OCI-LY7 (cell line): ENCODE results near the gene TTC33. TPM values are rescaled to one million over a fixed set of nuclear protein-coding genes. Genes with fewer than 3 reads are reported as not detected.

Experiments used
- BruUV-seq: library from RNA; stranded (reverse); fragments of 400-500 nt; replicated peaks from 2 replicates; lab custom pipeline; 2021; lab: Mats Ljungman, UMichigan
- CTCF ChIA-PET: fragments of 300-600 bp; sonication (Branson Sonifier 250); formaldehyde crosslinking; loops from one replicate; lab custom pipeline; 2022; ENCODE audit warnings: antibody characterized with exemption; ENCODE audit not compliant: unreplicated experiment; lab: Charles Lee
- POLR2A ChIA-PET: fragments of 300-600 bp; sonication (Branson Sonifier 250); formaldehyde crosslinking; loops from one replicate; lab custom pipeline; 2022; ENCODE audit warnings: antibody characterized with exemption; lab: Charles Lee
- DNase-seq: peaks from one replicate; pipeline ENCODE4 v3.0.0-alpha.2; 2015; ENCODE audit warnings: low spot score
- H2AFZ ChIP-seq: fragments of 200-600 bp; sonication (generic), shearing (Covaris generic); 2 replicates; pipeline ENCODE4 v1.6.1; 2014; ENCODE audit warnings: mild to moderate bottlenecking, antibody characterized with exemption, low read length, moderate library complexity
- H3K27ac ChIP-seq: fragments of 200-600 bp; sonication (generic); 2 replicates; pipeline ENCODE4 v1.5.1; 2014; ENCODE audit warnings: mixed run types, low read depth, mild to moderate bottlenecking, moderate library complexity, low read length, inconsistent platforms; ENCODE audit not compliant: poor library complexity, severe bottlenecking
- H3K36me3 ChIP-seq: fragments of 200-600 bp; sonication (generic); 2 replicates; pipeline ENCODE4 v1.6.1; 2014; ENCODE audit warnings: mild to moderate bottlenecking, antibody characterized with exemption, low read length, moderate library complexity, mixed read lengths; ENCODE audit not compliant: insufficient read depth
- H3K4me1 ChIP-seq: fragments of 200-600 bp; sonication (generic); 2 replicates; pipeline ENCODE4 v1.5.1; 2014; ENCODE audit warnings: mild to moderate bottlenecking, low read length; ENCODE audit not compliant: insufficient read depth, poor library complexity, severe bottlenecking
- H3K4me2 ChIP-seq: fragments of 200-600 bp; sonication (generic); 2 replicates; pipeline ENCODE4 v1.6.1; 2014; ENCODE audit warnings: mild to moderate bottlenecking, low read length
- H3K4me3 ChIP-seq: fragments of 200-600 bp; sonication (generic); 2 replicates; pipeline ENCODE4 v1.5.1; 2014; ENCODE audit warnings: mild to moderate bottlenecking, low read depth, low read length; ENCODE audit not compliant: poor library complexity, severe bottlenecking
- H3K79me2 ChIP-seq: fragments of 200-600 bp; sonication (generic); 2 replicates; pipeline ENCODE4 v1.6.1; 2016; ENCODE audit warnings: low read depth, mild to moderate bottlenecking, low read length, moderate library complexity, mixed read lengths; ENCODE audit not compliant: insufficient read depth
- H3K9me2 ChIP-seq: fragments of 200-600 bp; sonication (generic); 2 replicates; pipeline ENCODE4 v1.6.1; 2016; ENCODE audit warnings: mild to moderate bottlenecking, low read length, mixed read lengths; ENCODE audit not compliant: insufficient read depth
- H3K9me3 ChIP-seq: fragments of 200-600 bp; sonication (generic); 2 replicates; pipeline ENCODE4 v1.6.1; 2014; ENCODE audit warnings: mild to moderate bottlenecking, mixed run types, low read length, mixed read lengths
- H4K20me1 ChIP-seq: fragments of 200-600 bp; sonication (generic); 2 replicates; pipeline ENCODE4 v1.6.1; 2014; ENCODE audit warnings: mild to moderate bottlenecking, antibody characterized with exemption, low read length, moderate library complexity, mixed read lengths; ENCODE audit not compliant: insufficient read depth
- CTCF ChIP-seq: fragments of 200-600 bp; sonication (generic); conservative IDR thresholded peaks from 2 replicates; pipeline ENCODE4 v1.5.1; 2014; ENCODE audit warnings: mild to moderate bottlenecking, antibody characterized with exemption, low read length, moderate library complexity, mixed read lengths
- EZH2phosphoT487 ChIP-seq: fragments of 200-600 bp; sonication (generic); IDR thresholded peaks from 2 replicates; pipeline ENCODE4 v1.6.1; 2018; ENCODE audit warnings: low read depth, borderline replicate concordance, mild to moderate bottlenecking, mixed run types, antibody characterized with exemption, low read length, moderate library complexity, mixed read lengths
- intact Hi-C: fragments of 100-400 bp; cut with micrococcal nuclease; formaldehyde crosslinking; loops from one replicate; pipeline ENCODE4 v1.10.0; 2022; ENCODE audit not compliant: unreplicated experiment
- total RNA-seq, 2 experiments: library from RNA; depleted of rRNA in 1 of 2; stranded (reverse); fragments of >200 nt in 1 of 2; shearing (Covaris generic) in 1 of 2; gene quantifications; 2 replicates each; pipeline ENCODE4 v1.2.3, GENCODE V29; 2014 to 2022

The TTC33 gene
- total RNA-seq, 2 experiments from 2014 or later = 15.9 to 20.5 TPM

GRCh38 chr5:40738502-40738901, 17.3 kb downstream of the TTC33 start:
- intact Hi-C loops = loop anchor here (5.0 kb wide), 1 partner anchor 51 kb away; no protein-coding TSS in a partner anchor
- CTCF ChIA-PET = no interaction called here
- H3K4me2 ChIP-seq = no peak overlapping the region
- H3K27ac ChIP-seq = no peak overlapping the region
- TF ChIP-seq CTCF = no peak
- no peak for TF ChIP-seq EZH2phosphoT487
- BruUV-seq = no TSS peak
- no peak for DNase-seq
- H3K4me3 ChIP-seq = no peak overlapping the region
- H3K79me2 ChIP-seq = no peaks in the 10 kb centered on the region
- no peaks in the 10 kb centered on the region for H3K9me2 ChIP-seq
- H4K20me1 ChIP-seq = peaks cover 4% of the 10 kb centered on the region; the same call in 1 of the 2 replicates
- no peaks in the 10 kb centered on the region for H3K4me1 ChIP-seq
- no peaks in the 10 kb centered on the region for H3K9me3 ChIP-seq
- peaks cover 46% of the 10 kb centered on the region for H3K36me3 ChIP-seq
- H2AFZ ChIP-seq = no peak overlapping the region
- POLR2A ChIA-PET = interaction anchor here (0.6 to 0.7 kb wide), 2 partner anchors 23 to 96 kb away, joined by 3 to 4 read pairs; partner anchors contain the start of gene RPL37

- BruUV-seq = no TSS peak
- no peak overlapping the region for H3K4me2 ChIP-seq
- no peaks in the 10 kb centered on the region for H3K4me1 ChIP-seq
- ChIA-PET CTCF (no interaction called here), POLR2A (no interaction called here)
- no peak overlapping the region for H3K27ac ChIP-seq
- peaks cover 4% of the 10 kb centered on the region; the same call in 1 of the 2 replicates for H4K20me1 ChIP-seq
- intact Hi-C loops = loop anchor here (5.0 kb wide), 1 partner anchor 49 kb away; no protein-coding TSS in a partner anchor
- TF ChIP-seq CTCF = peak; percentile 92
- TF ChIP-seq EZH2phosphoT487 = no peak
- peaks cover 28% of the 10 kb centered on the region for H3K36me3 ChIP-seq
- no peaks in the 10 kb centered on the region for H3K79me2 ChIP-seq
- H2AFZ ChIP-seq = no peak overlapping the region
- peak; percentile 56 for DNase-seq
- H3K9me2 ChIP-seq = no peaks in the 10 kb centered on the region
- H3K9me3 ChIP-seq = no peaks in the 10 kb centered on the region
- H3K4me3 ChIP-seq = no peak overlapping the region
Observed at GRCh38 chr5:40736103-40736875, 19.5 kb downstream of the TTC33 start.

GRCh38 chr5:40735609-40736008, 20.2 kb downstream of the TTC33 start:
- Histone ChIP-seq H2AFZ (no peak overlapping the region), H3K4me3 (no peak overlapping the region), H3K9me3 (no peaks in the 10 kb centered on the region), H3K4me2 (no peak overlapping the region), H3K9me2 (no peaks in the 10 kb centered on the region), H3K36me3 (peaks cover 21% of the 10 kb centered on the region), H3K79me2 (no peaks in the 10 kb centered on the region), H4K20me1 (peaks cover 4% of the 10 kb centered on the region; the same call in 1 of the 2 replicates), H3K27ac (no peak overlapping the region), H3K4me1 (no peaks in the 10 kb centered on the region)
- BruUV-seq = no TSS peak
- ChIA-PET POLR2A (no interaction called here), CTCF (no interaction called here)
- TF ChIP-seq CTCF = no peak
- TF ChIP-seq EZH2phosphoT487 = no peak
- intact Hi-C loops = loop anchor here (5.0 kb wide), 1 partner anchor 48 kb away; no protein-coding TSS in a partner anchor
- no peak for DNase-seq
